H9 (cell line): ENCODE results near the gene ADGRL2. TPM values are rescaled to one million over a fixed set of nuclear protein-coding genes. Genes with fewer than 3 reads are reported as not detected.

Experiments used
- DNase-seq: peaks from one replicate; pipeline ENCODE4 v3.0.0-alpha.2; 2017
- H2AFZ ChIP-seq: one replicate; pipeline ENCODE4 v1.6.1; 2013; ENCODE audit warnings: mild to moderate bottlenecking, low read length, control low read depth, moderate library complexity
- H2AK5ac ChIP-seq: 2 replicates; pipeline ENCODE4 v1.6.1; 2013; ENCODE audit warnings: low read length, control low read depth, mixed read lengths; ENCODE audit not compliant: insufficient read length
- H2BK120ac ChIP-seq: one replicate; pipeline ENCODE4 v1.6.1; 2013; ENCODE audit warnings: low read depth, mild to moderate bottlenecking, low read length, control low read depth, inconsistent platforms; ENCODE audit not compliant: poor library complexity, severe bottlenecking
- H2BK12ac ChIP-seq: 2 replicates; pipeline ENCODE4 v1.6.1; 2013; ENCODE audit warnings: low read length, control low read depth, mixed read lengths, low read depth; ENCODE audit not compliant: insufficient read length
- H2BK15ac ChIP-seq: 2 replicates; pipeline ENCODE4 v1.6.1; 2013; ENCODE audit warnings: low read depth, low read length, control low read depth
- H2BK20ac ChIP-seq: one replicate; pipeline ENCODE4 v1.6.1; 2013; ENCODE audit warnings: low read depth, mild to moderate bottlenecking, low read length, control low read depth, inconsistent platforms; ENCODE audit not compliant: poor library complexity, severe bottlenecking
- H2BK5ac ChIP-seq: 2 replicates; pipeline ENCODE4 v1.6.1; 2013; ENCODE audit warnings: low read length, control low read depth, mixed read lengths; ENCODE audit not compliant: insufficient read length
- H3K14ac ChIP-seq: 2 replicates; pipeline ENCODE4 v1.6.1; 2013; ENCODE audit warnings: low read length, control low read depth; ENCODE audit not compliant: insufficient read depth
- H3K18ac ChIP-seq: 2 replicates; pipeline ENCODE4 v1.6.1; 2013; ENCODE audit warnings: low read depth, mild to moderate bottlenecking, mixed read lengths, low read length, control low read depth; ENCODE audit not compliant: insufficient read length
- H3K23ac ChIP-seq: 2 replicates; pipeline ENCODE4 v1.6.1; 2013; ENCODE audit warnings: low read length, control low read depth, mixed read lengths, low read depth; ENCODE audit not compliant: insufficient read length
- H3K23me2 ChIP-seq: 2 replicates; pipeline ENCODE4 v1.6.1; 2013; ENCODE audit warnings: low read depth, mild to moderate bottlenecking, mixed read lengths, low read length, control low read depth; ENCODE audit not compliant: insufficient read length, poor library complexity, severe bottlenecking
- H3K27ac ChIP-seq: 2 replicates; pipeline ENCODE4 v1.5.1; 2013; ENCODE audit warnings: low read length, control low read depth, mixed read lengths, low read depth; ENCODE audit not compliant: insufficient read length
- H3K27me3 ChIP-seq: 2 replicates; pipeline ENCODE4 v1.6.1; 2013; ENCODE audit warnings: low read length, control low read depth, inconsistent platforms; ENCODE audit not compliant: insufficient read depth
- H3K4ac ChIP-seq: 2 replicates; pipeline ENCODE4 v1.6.1; 2013; ENCODE audit warnings: low read depth, mild to moderate bottlenecking, control low read depth, inconsistent platforms, low read length, moderate library complexity
- H3K4me1 ChIP-seq: 2 replicates; pipeline ENCODE4 v1.6.1; 2013; ENCODE audit warnings: low read length, control low read depth, inconsistent platforms; ENCODE audit not compliant: insufficient read depth
- H3K4me2 ChIP-seq: 2 replicates; pipeline ENCODE4 v1.6.1; 2013; ENCODE audit warnings: low read length, control low read depth, mixed read lengths; ENCODE audit not compliant: insufficient read length, insufficient read depth
- H3K56ac ChIP-seq: 2 replicates; pipeline ENCODE4 v1.6.1; 2013; ENCODE audit warnings: low read depth, mild to moderate bottlenecking, mixed read lengths, low read length, control low read depth; ENCODE audit not compliant: insufficient read length
- H3K79me1 ChIP-seq: 2 replicates; pipeline ENCODE4 v1.6.1; 2013; ENCODE audit warnings: low read depth, mild to moderate bottlenecking, moderate library complexity, low read length, control low read depth, inconsistent platforms; ENCODE audit not compliant: insufficient read depth, poor library complexity, severe bottlenecking
- H3K79me2 ChIP-seq: 2 replicates; pipeline ENCODE4 v1.6.1; 2013; ENCODE audit warnings: low read length, control low read depth, inconsistent platforms; ENCODE audit not compliant: insufficient read depth
- H3K9ac ChIP-seq: 2 replicates; pipeline ENCODE4 v1.6.1; 2013; ENCODE audit warnings: low read length, control low read depth, mixed read lengths; ENCODE audit not compliant: insufficient read length; ENCODE audit errors: extremely low read depth
- H3K9me3 ChIP-seq: one replicate; pipeline ENCODE4 v1.6.1; 2013; ENCODE audit warnings: low read depth, low read length, inconsistent platforms; ENCODE audit not compliant: control insufficient read depth
- H3T11ph ChIP-seq: one replicate; pipeline ENCODE4 v1.6.1; 2013; ENCODE audit warnings: mild to moderate bottlenecking, low read length, control low read depth, inconsistent platforms
- H4K20me1 ChIP-seq: one replicate; pipeline ENCODE4 v1.6.1; 2013; ENCODE audit not compliant: control insufficient read depth, insufficient read length, insufficient read depth
- H4K5ac ChIP-seq: 2 replicates; pipeline ENCODE4 v1.6.1; 2013; ENCODE audit warnings: low read depth, mild to moderate bottlenecking, mixed read lengths, low read length, control low read depth; ENCODE audit not compliant: insufficient read length
- H4K8ac ChIP-seq: replicated peaks from 2 replicates; pipeline ENCODE4 v1.6.1; 2013; ENCODE audit warnings: low read length, control low read depth, mixed read lengths, low read depth; ENCODE audit not compliant: insufficient read length
- H4K91ac ChIP-seq: 2 replicates; pipeline ENCODE4 v1.6.1; 2013; ENCODE audit warnings: low read depth, mild to moderate bottlenecking, moderate library complexity, mixed read lengths, low read length, control low read depth; ENCODE audit not compliant: insufficient read length
- H3K27ac Mint-ChIP-seq, 3 experiments: 2 replicates in 2 of 3; 3 replicates in 1 of 3; pipeline ENCODE4 v1.8.0; 2020 to 2021; ENCODE audit warnings: mixed read lengths in 3 of 3, mild to moderate bottlenecking in 1 of 3, moderate library complexity in 1 of 3
- H3K27me3 Mint-ChIP-seq: 2 replicates; pipeline ENCODE4 v1.8.0; 2021; ENCODE audit warnings: low read depth, mild to moderate bottlenecking, moderate library complexity, mixed read lengths
- H3K36me3 Mint-ChIP-seq, 3 experiments: 2 replicates in 2 of 3; 3 replicates in 1 of 3; pipeline ENCODE4 v1.8.0; 2020 to 2021; ENCODE audit warnings: low read depth in 3 of 3, mixed read lengths in 3 of 3; ENCODE audit not compliant: insufficient read depth in 1 of 3
- H3K4me1 Mint-ChIP-seq, 2 experiments: 2 replicates each; pipeline ENCODE4 v1.8.0; 2020; ENCODE audit warnings: mixed read lengths in 2 of 2
- H3K4me3 Mint-ChIP-seq, 2 experiments: 2 replicates in 1 of 2; 3 replicates in 1 of 2; pipeline ENCODE4 v1.8.0; 2020 to 2021; ENCODE audit warnings: mild to moderate bottlenecking in 2 of 2, mixed read lengths in 2 of 2, moderate library complexity in 1 of 2
- H3K9me3 Mint-ChIP-seq, 2 experiments: 2 replicates in 1 of 2; 3 replicates in 1 of 2; pipeline ENCODE4 v1.8.0; 2020; ENCODE audit warnings: mild to moderate bottlenecking in 2 of 2, mixed read lengths in 2 of 2, moderate library complexity in 1 of 2
- CTCF ChIP-seq: fragments of 200-600 bp; sonication (generic); conservative IDR thresholded peaks from 3 replicates; pipeline ENCODE4 v1.8.0; 2021; ENCODE audit warnings: antibody characterized with exemption, mild to moderate bottlenecking
- WGBS: extraction: QIAGEN DNeasy Blood & Tissue Kit; methylation state at CpG from one replicate; pipeline ENCODE4 v1.1.7; 2013; ENCODE audit warnings: missing lambda C conversion rate, low lambda C conversion rate, mixed read lengths; ENCODE audit not compliant: insufficient read length; ENCODE audit errors: extremely low coverage; 5-methylcytosine and 5-hydroxymethylcytosine counted together
- total RNA-seq: library from RNA; stranded (reverse); gene quantifications from 2 replicates; pipeline ENCODE4 v1.2.1, GENCODE V29; 2021

The ADGRL2 gene
- total RNA-seq, 1 experiment from 2014 or later, result 119 TPM

- peak overlapping the region; percentile 100 for H3K4me2 ChIP-seq
- peak overlapping the region; percentile 98 for H3K9ac ChIP-seq
- H3K27me3 Mint-ChIP-seq, result no peaks in the 10 kb centered on the region
Measured at GRCh38 chr1:81799939-81800694, 617 bp upstream of the ADGRL2 start.

More at GRCh38 chr1:81799939-81800694, 617 bp upstream of the ADGRL2 start:
- Histone ChIP-seq H3K14ac (peak overlapping the region; percentile 88), H3K79me1 (no peaks in the 10 kb centered on the region), H3T11ph (no peak overlapping the region), H2BK120ac (no peak overlapping the region), H3K23ac (no peak overlapping the region), H4K91ac (no peak overlapping the region), H4K8ac (no peak overlapping the region), H2AFZ (peak overlapping the region; percentile 93), H3K4ac (no peak overlapping the region; the same call in 1 of the 2 replicates), H3K23me2 (peaks cover 14% of the 10 kb centered on the region), H3K27ac (peak overlapping the region; percentile 98), H2BK15ac (no peak overlapping the region), H2BK20ac (no peak overlapping the region), H3K56ac (peak overlapping the region; percentile 88), H4K5ac (no peak overlapping the region), H3K79me2 (peaks cover 9% of the 10 kb centered on the region; the same call in 1 of the 2 replicates), H3K27me3 (no peaks in the 10 kb centered on the region), H3K9me3 (no peaks in the 10 kb centered on the region), H3K4me1 (no peaks in the 10 kb centered on the region; the same call in 1 of the 2 replicates), H2BK12ac (peak overlapping the region; percentile 47), H4K20me1 (no peaks in the 10 kb centered on the region), H3K18ac (peak overlapping the region; percentile 91), H2BK5ac (peak overlapping the region; percentile 86), H2AK5ac (no peak overlapping the region)
- TF ChIP-seq CTCF, result 0 out of 3 replicates have a peak, but pooled peaks have one; percentile 12
- peaks cover 0 to 1% (median 0%) of the 10 kb centered on the region in 3 experiments; a peak in 1 of 7 replicates for H3K36me3 Mint-ChIP-seq
- peaks cover 0 to 2% of the 10 kb centered on the region in 2 experiments; a peak in 2 of 5 replicates for H3K9me3 Mint-ChIP-seq
- H3K27ac Mint-ChIP-seq, result peak overlapping the region; percentile 99 to 100 (median 100)
- no CpG with 5 or more reads among the region's 44 CpGs for WGBS
- peak overlapping the region; percentile 94 to 96 for H3K4me3 Mint-ChIP-seq
- H3K4me1 Mint-ChIP-seq, result peaks cover 38% of the 10 kb centered on the region in 2 experiments
- peak; percentile 79 for DNase-seq
